ENCODE results near the gene PRF1.

DNA sequence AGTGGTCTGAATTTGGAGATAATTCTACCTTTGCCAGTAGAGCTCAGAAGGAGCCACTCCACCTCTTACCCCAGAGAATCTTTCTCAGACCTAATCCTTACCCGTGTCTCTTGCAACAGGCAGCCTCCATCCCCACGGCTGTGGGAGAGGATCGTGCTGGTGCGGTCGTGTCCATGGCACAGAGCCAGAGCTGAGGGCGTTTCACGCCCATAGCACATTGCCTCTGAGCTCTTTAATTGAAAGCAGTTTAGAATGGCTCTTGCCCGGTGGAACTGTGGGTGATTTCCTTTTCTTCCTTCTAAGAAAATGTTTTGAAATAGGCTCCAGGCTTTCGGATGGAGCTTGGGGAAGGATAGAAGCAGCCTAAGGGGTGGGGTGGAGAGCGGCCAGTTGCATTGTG is 41.5 kb downstream of the PRF1 start:
- TF ChIP-seq, protein P1, sequence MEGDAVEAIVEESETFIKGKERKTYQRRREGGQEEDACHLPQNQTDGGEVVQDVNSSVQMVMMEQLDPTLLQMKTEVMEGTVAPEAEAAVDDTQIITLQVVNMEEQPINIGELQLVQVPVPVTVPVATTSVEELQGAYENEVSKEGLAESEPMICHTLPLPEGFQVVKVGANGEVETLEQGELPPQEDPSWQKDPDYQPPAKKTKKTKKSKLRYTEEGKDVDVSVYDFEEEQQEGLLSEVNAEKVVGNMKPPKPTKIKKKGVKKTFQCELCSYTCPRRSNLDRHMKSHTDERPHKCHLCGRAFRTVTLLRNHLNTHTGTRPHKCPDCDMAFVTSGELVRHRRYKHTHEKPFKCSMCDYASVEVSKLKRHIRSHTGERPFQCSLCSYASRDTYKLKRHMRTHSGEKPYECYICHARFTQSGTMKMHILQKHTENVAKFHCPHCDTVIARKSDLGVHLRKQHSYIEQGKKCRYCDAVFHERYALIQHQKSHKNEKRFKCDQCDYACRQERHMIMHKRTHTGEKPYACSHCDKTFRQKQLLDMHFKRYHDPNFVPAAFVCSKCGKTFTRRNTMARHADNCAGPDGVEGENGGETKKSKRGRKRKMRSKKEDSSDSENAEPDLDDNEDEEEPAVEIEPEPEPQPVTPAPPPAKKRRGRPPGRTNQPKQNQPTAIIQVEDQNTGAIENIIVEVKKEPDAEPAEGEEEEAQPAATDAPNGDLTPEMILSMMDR (IDR thresholded peaks at IDR 0.05): no peak
- TF ChIP-seq EZH2 (IDR thresholded peaks at IDR 0.05; ENCODE audit: borderline replicate concordance, insufficient read depth, low read depth, low read length, poor library complexity, severe bottlenecking): no peak
